HG03439 (cell line): ENCODE data around the gene PTPN6.

ENCODE experiments used
- ATAC-seq: cut with Tn5 transposase; IDR thresholded peaks from one replicate; pipeline ENCODE4 v1.9.1; 2021; ENCODE audit warnings: mild to moderate bottlenecking, moderate library complexity; ENCODE audit not compliant: unreplicated experiment

Gene PTPN6

DNA sequence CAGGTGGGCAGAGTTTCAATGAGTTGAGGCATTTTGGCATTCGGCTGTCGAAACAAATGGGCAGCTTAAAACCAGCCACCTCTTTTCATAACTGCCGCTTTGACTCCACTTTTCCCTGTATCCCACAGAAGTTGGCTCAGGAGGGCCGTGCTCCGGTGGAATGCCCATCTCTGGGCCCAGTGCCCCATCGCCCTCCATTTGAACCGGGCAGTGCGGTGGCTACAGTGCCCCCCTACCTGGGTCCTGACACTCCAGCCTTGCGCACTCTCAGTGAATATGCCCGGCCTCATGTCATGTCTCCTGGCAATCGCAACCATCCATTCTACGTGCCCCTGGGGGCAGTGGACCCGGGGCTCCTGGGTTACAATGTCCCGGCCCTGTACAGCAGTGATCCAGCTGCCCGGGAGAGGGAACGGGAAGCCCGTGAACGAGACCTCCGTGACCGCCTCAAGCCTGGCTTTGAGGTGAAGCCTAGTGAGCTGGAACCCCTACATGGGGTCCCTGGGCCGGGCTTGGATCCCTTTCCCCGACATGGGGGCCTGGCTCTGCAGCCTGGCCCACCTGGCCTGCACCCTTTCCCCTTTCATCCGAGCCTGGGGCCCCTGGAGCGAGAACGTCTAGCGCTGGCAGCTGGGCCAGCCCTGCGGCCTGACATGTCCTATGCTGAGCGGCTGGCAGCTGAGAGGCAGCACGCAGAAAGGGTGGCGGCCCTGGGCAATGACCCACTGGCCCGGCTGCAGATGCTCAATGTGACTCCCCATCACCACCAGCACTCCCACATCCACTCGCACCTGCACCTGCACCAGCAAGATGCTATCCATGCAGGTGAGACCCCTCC is 12.6 kb upstream of the PTPN6 start:
- ATAC-seq, result no peak

DNA sequence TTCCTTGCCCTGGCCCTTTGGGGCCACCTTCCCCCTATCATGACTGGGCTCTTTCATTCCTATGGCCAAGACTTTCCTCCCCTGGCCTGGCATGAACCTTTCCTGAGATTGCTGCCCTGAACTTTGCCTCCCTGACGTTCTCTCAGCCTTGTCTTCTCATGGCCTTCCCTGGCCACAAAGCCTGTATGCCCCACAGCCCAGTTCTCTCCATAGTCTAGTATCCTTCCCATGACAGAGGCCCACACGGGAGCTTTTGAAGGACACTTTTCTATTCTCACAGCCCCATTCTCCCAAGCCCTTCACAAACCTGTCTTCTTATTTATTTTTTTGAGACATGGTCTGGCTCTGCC is 12.0 kb upstream of the PTPN6 start:
- ATAC-seq, result no peak

GRCh38 chr12:6941267-6941666 is 9.9 kb upstream of the PTPN6 start:
- ATAC-seq, result no peak

- no peak for ATAC-seq
Observed at GRCh38 chr12:6941782-6942181, 9.4 kb upstream of the PTPN6 start.

DNA sequence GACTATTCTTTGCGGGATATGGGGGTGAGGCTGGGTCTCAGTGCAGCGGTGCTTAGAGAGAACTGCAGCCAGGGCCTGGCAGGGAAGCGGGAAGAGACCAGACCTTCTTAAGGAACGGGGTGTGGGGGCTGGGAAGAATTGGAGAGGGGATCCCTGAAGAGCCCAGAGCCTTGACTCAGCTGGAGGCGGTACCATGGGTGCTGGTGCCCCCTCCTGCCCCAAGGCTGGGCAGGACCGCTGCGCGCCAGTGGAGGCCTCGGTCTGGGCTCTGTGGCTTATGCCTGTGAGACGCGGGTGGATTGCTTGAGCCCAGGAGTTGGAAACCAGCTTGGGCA is 8.9 kb upstream of the PTPN6 start:
- no peak for ATAC-seq

- peak; percentile 35 for ATAC-seq
Observed at GRCh38 chr12:6943389-6943721, 7.8 kb upstream of the PTPN6 start.

DNA sequence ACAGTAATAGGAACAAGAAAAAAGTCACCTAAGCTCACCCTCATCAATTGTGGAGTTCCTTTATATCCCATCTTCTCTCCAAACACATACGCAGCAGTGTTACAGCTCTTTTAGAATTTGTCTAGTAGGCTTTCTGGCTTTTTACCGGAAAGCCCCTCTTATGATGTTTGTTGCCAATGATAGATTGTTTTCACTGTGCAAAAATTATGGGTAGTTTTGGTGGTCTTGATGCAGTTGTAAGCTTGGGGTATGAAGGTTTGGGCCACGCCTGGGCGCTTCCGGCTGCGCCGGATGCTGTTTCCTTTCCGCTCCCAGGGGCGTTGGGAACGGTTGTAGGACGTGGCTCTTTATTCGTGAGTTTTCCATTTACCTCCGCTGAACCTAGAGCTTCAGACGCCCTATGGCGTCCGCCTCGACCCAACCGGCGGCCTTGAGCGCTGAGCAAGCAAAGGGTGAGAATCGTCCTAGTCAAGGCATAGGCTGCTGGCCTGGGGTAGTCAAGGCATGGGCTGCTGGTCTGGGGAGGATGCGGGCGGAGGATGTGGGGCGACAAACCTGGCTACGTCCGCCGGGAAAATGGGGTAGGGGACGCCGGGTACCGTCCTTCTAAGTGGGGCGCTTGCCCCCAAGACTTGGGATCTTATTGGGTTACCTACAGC is 7.3 kb upstream of the PTPN6 start, which contains the start of the genes C12orf57 and RNU7-1:
Gene C12orf57, plus strand, starts transcription at position 301 of the 659 bp plus-strand sequence. Its CDS starts 100 bp downstream, at position 401.
Gene RNU7-1, plus strand, starts transcription at position 95 of the 659 bp plus-strand sequence.
- peak; percentile 39 for ATAC-seq

DNA sequence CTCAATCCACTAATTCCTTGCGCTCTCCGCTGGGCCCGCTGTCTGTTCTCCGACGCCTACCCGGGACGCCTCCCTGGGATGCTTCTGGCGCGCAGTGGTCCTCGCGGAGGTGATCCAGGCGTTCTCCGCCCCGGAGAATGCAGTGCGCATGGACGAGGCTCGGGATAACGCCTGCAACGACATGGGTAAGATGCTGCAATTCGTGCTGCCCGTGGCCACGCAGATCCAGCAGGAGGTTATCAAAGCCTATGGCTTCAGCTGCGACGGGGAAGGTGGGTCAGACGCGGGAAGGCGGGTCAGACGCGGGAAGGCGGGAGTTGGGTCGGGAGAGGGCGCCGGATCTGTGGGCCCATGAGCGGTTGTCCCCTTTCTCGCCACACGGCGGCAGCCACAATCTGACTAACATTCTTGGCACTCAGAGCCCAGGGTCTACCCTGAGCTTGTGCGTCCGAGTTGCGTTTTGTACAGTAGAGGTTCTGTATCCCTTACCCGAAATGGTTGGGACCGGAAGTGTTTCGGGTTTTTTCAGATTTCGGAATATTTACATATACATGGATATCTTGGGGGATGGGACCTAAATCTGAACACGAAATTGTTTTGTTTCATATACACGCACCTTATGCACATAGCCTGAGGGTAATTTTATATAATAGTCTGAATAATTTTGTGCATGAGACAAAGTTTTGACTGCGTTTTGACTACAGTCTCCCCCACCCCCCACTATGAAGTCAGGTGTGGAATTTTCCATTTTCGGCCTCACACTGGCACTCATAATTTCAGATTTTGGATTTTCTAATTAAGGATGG is 6.6 kb upstream of the PTPN6 start:
- peak; percentile 32 for ATAC-seq

DNA sequence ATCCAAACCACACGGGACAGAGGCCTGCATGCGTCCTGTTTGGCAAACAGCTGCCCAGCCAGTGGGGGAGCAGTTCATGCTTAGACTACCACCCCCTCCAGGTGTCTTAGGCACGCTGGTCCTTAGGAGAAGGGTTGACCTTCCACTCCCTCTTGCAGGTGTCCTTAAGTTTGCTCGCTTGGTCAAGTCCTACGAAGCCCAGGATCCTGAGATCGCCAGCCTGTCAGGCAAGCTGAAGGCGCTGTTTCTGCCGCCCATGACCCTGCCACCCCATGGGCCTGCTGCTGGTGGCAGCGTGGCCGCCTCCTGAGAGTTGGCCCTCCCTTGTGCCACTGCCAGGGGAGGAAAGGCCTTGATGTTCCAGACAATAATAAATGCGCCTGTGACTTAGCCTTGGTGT is 5.5 kb upstream of the PTPN6 start:
- no peak for ATAC-seq

- no peak for ATAC-seq
Observed at GRCh38 chr12:6946033-6946919, 4.9 kb upstream of the PTPN6 start.

DNA sequence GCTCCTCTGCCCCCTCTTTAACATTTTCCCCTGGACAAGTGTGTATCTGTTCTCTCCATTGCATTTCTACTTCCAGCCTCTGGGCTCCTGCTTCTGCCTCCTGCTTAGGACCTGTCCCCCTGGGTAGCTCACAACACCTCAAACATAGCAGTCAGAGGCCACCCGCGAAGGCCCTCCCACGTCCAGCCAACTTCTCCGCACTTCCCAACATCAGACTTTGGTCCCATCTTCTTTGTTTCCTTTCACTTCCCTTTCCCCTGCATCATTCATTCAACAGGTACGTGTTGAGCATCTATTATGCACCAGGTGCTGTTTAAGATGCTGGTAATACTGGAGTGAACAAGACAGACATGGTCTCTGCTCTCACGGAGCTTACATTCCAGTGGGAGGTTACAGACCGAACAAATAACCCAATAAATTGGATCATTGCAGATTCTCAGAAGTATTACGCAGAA is 4.2 kb upstream of the PTPN6 start:
- no peak for ATAC-seq

- no peak for ATAC-seq
Observed at GRCh38 chr12:6947615-6948014, 3.5 kb upstream of the PTPN6 start.

DNA sequence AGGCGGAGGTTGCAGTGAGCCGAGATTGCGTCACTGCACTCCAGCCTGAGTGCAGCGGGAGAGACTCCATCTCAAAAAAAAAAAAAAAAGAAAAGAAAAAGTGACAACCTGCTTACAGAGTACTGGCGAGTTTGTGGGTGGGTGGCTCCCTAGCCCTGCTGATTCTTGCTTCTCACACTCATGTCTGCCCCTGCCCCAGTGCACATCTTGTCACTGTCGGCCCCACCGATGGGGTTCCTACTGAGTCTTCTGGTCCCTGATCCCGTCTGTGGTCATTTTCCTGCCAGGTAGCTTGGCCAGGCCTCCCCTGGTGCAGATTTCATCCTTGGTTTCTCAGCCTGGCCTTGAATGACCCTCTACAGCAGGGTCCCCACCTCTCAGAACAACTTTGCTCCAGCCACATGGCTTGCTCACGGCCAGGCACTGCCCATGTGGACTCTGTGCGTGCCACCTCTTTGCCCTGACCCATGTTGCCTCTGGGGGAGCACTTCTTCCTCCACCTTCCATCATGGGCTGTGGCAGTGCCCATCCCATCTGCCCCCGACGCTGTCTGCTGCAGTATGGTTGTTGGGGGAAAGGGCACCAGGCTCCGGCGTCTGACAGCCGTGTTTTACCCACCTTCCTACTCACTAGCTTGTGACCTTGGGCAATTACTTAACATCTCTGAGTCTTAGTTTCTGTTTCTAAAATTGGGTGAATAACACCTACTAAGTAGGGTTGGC is 2.1 kb upstream of the PTPN6 start:
- no peak for ATAC-seq

- no peak for ATAC-seq
Observed at GRCh38 chr12:6950401-6950801, 755 bp upstream of the PTPN6 start.

DNA sequence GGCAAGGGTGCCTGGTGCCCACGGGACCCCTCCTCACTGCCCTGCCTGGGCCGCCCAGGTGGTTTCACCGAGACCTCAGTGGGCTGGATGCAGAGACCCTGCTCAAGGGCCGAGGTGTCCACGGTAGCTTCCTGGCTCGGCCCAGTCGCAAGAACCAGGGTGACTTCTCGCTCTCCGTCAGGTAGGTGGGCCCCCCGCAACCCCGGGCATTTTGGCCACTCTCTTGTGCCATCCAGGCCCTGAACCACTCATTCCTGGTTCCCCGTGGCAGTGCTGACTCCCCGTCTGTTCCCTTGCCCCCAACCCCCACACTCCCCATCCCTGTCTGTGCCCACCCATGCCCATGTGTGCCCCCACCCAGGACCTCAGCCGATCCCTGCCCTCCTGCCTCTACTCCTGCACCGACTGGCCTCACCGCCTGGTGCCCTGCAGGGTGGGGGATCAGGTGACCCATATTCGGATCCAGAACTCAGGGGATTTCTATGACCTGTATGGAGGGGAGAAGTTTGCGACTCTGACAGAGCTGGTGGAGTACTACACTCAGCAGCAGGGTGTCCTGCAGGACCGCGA is 480 bp downstream of the PTPN6 start:
- no peak for ATAC-seq

- ATAC-seq, result no peak
Observed at GRCh38 chr12:6952121-6952862, 1.1 kb downstream of the PTPN6 start.

DNA sequence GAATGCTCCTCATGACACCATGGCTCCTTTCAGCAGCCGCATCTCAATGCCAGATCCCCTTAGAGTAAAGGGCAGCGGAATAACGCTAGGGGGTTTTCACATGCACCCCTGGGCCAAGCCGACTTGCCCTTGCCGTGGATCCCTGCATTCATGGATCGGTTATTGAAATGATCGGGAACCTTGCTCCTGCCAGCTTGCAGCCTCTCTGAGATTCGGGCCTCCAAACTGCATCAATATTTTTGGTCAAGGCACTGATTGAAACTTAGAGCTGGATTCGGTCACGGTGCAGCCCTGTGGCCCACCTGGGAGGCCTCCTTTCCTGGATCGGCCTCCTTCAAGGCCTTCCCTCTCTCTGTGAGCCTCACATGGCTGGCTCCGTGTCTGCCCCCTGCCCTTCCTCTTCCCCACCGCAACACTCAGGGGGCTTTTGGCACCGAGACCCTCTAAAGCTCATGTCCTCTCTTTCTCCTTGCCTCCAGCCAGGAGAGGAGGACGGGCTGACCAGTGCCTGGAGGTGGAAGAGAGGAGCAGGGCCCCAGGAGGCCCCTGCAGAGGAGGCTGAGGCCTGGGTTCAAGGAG is 1.8 kb downstream of the PTPN6 start:
- peak; percentile 2 for ATAC-seq

GRCh38 chr12:6953442-6954315 is 2.5 kb downstream of the PTPN6 start:
- peak; percentile 32 for ATAC-seq
